Nucleus accumbens (tissue), 56 donors: ENCODE measurements around the gene ZNF45.
"Not testable (repeated sequence)": the region's sequence is repeated elsewhere in the genome, so short reads cannot be mapped to it uniquely, and the experiment has no call there.

Experiments
- DNase-seq, 56 donors: peaks; one replicate each; lab custom pipeline; 2025; lab: John Stamatoyannopoulos, UW

The ZNF45 gene

GRCh38 chr19:43934985-43935708, at the start of gene ZNF45:
Gene ZNF45 (minus strand): TSS chr19:43935282. CDS start chr19:43922185, 13,097 bp downstream.
- peak in 55 of 56 donors; percentile 57 to 96 (median 88) for DNase-seq

- peak in 8 of 56 donors; percentile 2 to 26 (median 8) for DNase-seq
Observed at GRCh38 chr19:43984687-43985000, 49.6 kb upstream of the ZNF45 start.

GRCh38 chr19:43983912-43984686, 49.0 kb upstream of the ZNF45 start, which contains the start of gene ZNF155:
Gene ZNF155 (plus strand): TSS chr19:43984188. CDS start chr19:43988544, 4,356 bp downstream.
- peak; percentile 52 to 97 (median 90) for DNase-seq

- DNase-seq = no peak
Observed at GRCh38 chr19:43983544-43983911, 48.4 kb upstream of the ZNF45 start.

- no peak for DNase-seq
Observed at GRCh38 chr19:43976732-43977131, 41.6 kb upstream of the ZNF45 start.

- DNase-seq = no peak
Observed at GRCh38 chr19:43966079-43966694, 31.1 kb upstream of the ZNF45 start.

- no peak for DNase-seq
Observed at GRCh38 chr19:43960411-43960810, 25.3 kb upstream of the ZNF45 start.

- DNase-seq = no peak
Observed at GRCh38 chr19:43957891-43958290, 22.8 kb upstream of the ZNF45 start.

GRCh38 chr19:43956827-43957226, 21.7 kb upstream of the ZNF45 start:
- no peak for DNase-seq

- DNase-seq = peak in 55 of 56 donors; percentile 35 to 92 (median 82)
Observed at GRCh38 chr19:43950834-43951645, 16.0 kb upstream of the ZNF45 start, which contains the start of gene ZNF221. Gene ZNF221 (plus strand): TSS chr19:43951228. CDS start chr19:43962727, 11,499 bp downstream.

- not testable (repeated sequence) for DNase-seq
Observed at GRCh38 chr19:43949803-43950202, 14.7 kb upstream of the ZNF45 start.

GRCh38 chr19:43947412-43947811, 12.3 kb upstream of the ZNF45 start:
- DNase-seq = not testable (repeated sequence)

- no peak for DNase-seq
Observed at GRCh38 chr19:43941209-43941608, 6.1 kb upstream of the ZNF45 start.

GRCh38 chr19:43940719-43941118, 5.6 kb upstream of the ZNF45 start:
- DNase-seq = no peak

- DNase-seq = no peak
Observed at GRCh38 chr19:43939557-43940260, 4.6 kb upstream of the ZNF45 start.

GRCh38 chr19:43936188-43936587, 1.1 kb upstream of the ZNF45 start:
- DNase-seq = no peak

GRCh38 chr19:43934055-43934984, 762 bp downstream of the ZNF45 start:
- peak in 1 of 56 donors; percentile 18 for DNase-seq

GRCh38 chr19:43928820-43929219, 6.3 kb downstream of the ZNF45 start:
- no peak for DNase-seq

GRCh38 chr19:43923875-43924274, 11.2 kb downstream of the ZNF45 start:
- DNase-seq = no peak
